Measurements from ENCODE around the gene TRIM67.

TRIM67 gene

DNA sequence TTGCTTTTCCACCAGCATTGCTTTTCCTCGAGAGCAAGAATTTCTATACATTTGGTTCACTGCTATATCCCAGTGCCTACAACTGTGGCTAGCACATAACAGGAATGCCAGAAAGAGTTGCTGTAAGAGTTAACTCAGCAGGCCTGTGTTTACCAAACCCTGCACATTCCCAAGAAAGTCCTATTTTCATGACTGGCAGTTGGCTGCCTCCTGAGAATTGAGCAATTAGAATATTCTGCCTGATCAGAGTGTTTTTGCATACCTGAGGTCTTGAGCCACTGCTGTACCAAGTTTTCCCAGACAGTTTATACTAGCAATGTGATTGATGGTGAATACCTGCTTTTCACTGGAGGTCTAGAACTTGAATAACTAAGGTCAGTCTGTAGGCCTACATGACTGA, 76.4 kb downstream of the TRIM67 start:
- no peak for DNase-seq

DNA sequence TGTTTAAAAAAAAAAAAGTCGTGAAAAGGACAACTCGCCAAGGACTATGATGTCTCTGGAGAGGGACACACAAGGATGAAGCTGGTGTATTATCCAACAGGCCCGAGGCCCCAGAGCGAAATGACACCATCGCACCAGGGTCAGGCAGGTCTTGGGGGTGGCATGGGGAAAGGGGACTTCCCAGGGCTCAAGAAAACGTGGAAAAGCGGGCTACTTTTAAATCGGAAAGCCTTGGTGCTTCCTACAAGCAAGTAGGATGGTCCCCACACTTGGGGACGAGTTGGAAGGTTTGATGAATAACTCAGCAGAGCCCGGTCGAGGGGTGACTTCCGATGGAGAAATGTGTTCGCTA, 78.6 kb downstream of the TRIM67 start:
- DNase-seq = peak; percentile 15

DNA sequence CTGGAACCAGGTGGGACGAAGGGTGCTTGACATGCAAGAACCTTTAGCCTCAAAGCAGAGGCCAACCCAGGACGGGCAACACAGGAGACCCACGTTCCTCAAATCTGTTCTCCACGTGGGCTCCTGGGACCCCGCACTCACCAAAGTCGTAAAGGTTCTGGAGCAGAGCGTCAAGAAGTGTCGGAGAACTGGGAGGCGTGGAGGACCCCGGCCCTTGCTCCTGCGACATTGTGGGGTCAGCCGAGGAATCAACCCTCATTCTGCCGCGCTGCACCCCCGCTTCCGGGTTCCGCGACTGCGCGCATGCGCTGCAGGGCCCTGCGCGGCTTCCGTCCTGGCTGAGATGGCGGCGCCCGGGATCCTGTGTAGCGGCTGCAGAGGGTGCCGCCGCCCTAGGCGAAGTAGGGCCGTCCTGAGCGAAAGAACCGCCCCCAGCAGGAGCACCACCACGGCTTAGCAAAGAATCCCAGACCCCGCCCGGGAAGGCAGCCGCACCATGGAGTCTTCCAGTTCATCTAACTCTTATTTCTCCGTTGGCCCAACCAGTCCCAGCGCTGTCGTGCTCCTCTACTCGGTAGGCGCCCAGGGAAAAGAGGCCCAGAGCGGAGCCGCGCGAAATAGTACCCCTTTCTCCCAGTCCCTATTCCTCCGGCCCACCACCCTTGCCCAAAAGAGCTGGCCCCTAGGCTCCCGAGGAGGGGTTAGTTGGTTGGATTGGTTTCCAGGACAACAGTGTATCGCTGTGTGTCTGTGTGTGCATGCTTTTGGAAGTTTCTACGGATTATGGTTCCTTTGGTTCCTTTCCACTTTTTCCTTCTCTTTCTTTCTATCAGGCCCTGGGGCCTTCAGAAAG, 79.3 kb downstream of the TRIM67 start, which contains the start of gene GNPAT:
GNPAT (plus strand) TSS at position 330 of the 853 bp plus-strand sequence; CDS start at position 497, 167 bp downstream.
- peak; percentile 88 for DNase-seq

DNA sequence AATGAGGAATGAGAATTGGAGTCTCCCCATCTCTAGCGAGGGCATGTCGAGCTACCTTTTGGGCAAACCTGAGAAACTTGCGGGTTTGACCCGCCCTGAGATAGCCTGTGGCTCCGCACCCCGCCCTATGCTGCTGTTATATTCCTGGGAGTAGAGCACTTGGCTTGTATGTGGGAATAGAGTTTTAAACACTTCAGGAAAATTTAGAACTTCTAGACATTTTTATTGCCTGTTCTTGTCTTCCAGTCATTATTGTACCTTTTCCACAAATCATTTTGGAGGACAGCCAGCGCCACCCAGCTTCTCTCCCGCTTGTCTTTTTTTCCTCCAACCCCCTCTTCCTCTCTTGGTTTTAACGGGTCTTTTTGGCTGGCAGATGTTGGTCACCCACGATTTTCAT, 79.9 kb downstream of the TRIM67 start:
- peak; percentile 1 for DNase-seq

DNA sequence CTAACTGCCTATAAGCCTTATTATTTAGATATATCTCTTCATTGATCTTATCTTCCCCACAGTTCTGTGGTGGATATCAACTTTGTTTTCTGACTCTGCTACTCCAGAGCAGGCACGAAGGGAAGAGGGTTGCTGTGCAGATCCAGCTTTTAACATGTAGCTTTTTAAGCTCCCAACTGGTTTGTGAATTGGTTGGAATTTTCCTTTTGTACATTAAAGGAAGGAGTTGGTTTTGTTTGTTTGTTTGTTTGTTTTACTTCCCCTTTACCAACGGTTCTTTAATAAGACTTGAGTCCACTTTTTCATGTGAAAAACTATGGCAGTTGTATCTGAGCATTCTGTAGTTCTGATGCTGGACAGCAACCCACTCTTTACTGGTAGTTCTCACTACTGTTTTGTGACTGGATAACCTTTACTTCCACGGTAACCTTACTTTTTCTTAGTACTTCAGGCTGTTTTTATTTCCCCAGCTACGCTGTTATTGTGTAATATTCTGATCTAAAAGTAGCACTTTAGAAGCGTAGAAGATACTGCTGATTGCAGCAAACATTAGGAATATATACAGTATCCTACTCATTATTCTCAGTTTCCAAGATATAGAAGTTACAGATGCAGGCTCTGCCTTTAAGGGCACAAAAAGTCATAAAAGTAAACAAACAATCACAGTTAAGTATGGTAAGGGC, 80.8 kb downstream of the TRIM67 start:
- peak; percentile 23 for DNase-seq

DNA sequence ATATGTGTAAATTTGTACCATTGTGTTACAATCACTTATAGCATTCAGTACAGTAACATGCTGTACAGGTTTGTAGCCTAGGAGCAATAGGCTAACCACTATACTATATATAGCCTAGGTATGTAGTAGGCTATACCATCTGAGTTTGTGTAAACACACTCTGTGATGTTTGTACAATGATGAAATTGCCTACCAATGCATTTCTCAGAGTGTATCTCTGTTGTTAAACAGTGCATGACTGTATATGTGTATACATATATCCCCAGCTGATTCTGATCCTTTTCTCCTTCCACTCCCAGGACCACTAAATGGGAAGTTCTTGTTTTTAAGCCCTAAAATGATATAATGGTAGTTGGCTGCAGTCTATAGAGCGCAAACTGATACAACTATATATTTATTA, 86.9 kb downstream of the TRIM67 start:
- no peak for DNase-seq

DNA sequence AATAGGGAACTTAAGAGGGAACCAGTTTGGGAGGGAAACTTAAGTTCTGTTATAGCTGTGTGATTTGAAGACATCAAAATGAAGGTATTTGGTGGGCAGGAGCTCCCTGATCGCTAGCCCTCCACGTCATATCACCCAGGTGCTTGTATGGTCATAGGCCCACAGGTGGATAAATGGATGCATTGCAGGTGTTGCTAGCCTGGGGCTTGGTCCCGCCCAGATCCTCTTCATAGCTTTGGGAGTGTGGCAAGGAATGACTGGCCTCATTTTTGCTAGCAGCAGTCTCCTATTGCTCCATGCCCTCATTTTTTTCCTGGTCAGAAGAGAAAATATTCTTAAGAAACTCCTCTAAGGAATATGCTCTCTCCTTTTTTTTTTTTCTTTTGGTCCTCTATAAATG, 90.5 kb downstream of the TRIM67 start:
- DNase-seq = no peak

DNA sequence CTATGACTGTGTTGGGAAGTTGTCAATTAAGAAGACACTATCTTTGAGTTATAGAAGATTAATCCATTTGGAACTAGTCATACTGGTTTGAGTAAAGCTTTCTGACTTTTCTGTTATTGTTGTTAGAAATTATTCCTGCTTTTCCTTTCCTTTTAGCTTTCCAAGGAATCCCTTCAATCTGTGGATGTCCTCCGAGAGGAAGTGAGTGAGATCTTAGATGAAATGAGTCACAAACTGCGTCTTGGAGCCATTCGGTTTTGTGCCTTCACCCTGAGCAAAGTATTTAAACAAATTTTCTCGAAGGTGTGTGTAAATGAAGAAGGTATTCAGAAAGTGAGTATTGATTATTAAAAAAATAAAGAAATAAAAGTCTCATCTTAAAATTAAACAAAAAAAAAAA, 98.5 kb downstream of the TRIM67 start:
- no peak for DNase-seq

DNA sequence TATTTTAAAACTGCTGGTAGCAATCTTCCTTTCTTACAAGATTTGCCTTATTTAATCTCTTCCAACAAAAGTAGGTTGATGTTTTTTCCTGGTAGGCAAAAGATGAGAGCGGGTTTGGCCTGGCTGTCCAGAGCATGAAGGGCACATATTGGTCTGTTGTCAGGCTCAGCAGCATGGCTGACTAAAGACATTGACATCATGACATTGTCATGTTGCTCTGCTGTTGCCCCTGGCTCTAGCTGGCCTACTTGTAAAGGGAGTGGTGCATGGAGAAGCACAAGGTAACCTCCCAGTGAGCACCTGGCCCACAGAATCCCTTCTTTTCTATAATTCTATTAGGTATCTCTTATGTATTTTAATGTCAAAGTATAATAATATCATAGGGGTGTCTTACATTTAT, 102.8 kb downstream of the TRIM67 start:
- DNase-seq = no peak

DNA sequence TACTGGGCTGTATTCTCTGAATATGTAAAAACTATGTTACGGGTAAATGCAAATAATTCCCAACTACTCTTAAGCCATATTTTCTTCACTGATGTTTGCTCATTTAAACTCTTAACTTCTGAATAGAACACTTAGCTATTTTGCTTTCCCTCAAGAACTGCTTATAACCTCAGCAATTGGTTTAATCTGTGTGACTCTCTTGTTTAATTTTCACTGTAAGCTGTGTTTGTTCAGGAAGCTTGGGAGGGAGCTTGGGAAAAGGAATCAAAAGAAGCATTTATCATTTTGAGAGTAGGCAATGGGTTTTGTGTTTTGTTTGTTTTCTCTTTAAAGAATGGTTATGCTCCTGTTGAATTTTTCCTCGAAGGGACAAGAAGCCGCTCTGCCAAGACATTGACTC, 103.5 kb downstream of the TRIM67 start:
- DNase-seq = no peak

DNA sequence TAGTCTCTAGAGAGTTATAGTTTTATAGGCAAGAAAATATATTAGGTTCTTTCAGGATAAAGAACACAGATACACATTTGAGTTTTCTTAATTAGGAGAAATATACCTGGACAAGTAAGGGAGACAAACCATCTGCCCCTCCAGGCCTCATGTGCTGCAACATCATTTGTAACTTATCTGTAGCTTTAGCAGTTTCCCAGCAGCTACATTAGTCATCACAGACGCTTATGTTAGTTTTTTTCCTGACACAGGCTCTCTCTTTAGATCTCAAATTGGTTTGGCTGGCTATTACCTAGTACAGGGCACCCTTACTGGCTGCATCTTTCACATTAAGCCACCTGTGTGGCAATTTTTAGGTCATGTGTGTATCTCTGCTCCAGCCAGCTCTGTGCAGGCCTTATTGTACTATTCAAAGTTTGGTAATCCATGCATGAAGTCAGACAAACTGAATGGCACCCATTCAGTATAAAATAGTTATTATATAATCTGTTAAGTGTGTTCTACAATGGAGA, 105.0 kb downstream of the TRIM67 start:
- no peak for DNase-seq

Data from inflammatory macrophage treated with lipopolysaccharide for 4 hours (primary cell).